ENCODE results near the gene ANKS3.

GRCh38 chr16:4745274-4745569 is 11.2 kb upstream of the ANKS3 start:
- TF ChIP-seq, protein P1, sequence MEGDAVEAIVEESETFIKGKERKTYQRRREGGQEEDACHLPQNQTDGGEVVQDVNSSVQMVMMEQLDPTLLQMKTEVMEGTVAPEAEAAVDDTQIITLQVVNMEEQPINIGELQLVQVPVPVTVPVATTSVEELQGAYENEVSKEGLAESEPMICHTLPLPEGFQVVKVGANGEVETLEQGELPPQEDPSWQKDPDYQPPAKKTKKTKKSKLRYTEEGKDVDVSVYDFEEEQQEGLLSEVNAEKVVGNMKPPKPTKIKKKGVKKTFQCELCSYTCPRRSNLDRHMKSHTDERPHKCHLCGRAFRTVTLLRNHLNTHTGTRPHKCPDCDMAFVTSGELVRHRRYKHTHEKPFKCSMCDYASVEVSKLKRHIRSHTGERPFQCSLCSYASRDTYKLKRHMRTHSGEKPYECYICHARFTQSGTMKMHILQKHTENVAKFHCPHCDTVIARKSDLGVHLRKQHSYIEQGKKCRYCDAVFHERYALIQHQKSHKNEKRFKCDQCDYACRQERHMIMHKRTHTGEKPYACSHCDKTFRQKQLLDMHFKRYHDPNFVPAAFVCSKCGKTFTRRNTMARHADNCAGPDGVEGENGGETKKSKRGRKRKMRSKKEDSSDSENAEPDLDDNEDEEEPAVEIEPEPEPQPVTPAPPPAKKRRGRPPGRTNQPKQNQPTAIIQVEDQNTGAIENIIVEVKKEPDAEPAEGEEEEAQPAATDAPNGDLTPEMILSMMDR (conservative IDR thresholded peaks at IDR 0.05), result no peak
- TF ChIP-seq ZFX (IDR thresholded peaks at IDR 0.05), result no peak

Data from C4-2B (cell line).